ENCODE results near the gene MALL. TPM values are rescaled to one million over a fixed set of nuclear protein-coding genes. Genes with fewer than 3 reads are reported as not detected.

MALL gene
- total and polyA plus RNA-seq, 4 donors = 1.6 to 4.2 (median 2.7) TPM

DNA sequence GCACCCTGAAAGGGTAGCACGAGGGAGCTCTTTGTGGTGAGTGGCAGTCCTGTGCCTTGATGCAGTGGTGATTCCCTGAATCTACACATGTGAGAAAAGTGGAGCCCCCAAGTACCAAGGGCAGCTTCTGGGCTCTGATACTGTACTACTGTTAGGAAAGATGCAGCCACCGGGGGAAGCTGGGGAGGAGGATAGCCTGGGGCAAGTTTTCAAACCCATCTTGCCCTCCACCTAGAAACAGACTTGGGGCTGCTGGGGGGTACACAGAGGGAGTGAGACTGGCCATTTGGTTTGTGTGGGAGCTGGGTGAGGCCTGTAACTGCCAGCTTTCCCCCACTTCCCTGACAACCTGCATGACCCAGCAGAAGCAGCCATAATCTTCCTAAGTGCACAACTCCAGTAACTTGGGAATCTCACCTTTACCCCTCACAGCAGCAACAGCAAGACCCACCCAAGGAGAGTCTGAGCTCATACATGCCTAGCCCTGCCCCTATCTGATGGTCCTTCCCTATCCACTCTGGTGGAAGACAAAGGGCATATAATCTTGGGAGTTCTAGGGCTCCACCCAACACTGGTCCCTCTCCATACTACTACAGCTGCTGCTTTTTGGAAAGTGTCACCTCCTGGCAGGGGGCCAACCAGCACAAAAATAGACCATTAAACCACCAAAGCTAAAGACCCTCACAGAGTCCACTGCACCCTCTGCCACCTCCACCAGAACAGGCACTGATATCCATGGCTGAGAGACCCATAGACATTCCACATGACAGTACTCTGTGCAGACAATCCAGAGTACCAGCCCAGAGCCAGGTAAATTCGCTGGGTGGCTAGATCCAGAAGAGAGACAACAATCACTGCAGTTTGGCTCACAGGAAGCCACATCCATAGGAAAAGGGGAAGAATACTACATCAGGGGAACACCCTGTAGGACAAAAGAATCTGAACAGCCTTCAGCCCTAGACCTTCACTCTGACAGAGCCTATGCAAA is 8.2 kb downstream of the MALL start:
- Histone ChIP-seq H3K36me3 (ENCODE audit: control insufficient read depth in 4 of 4, insufficient read depth in 3 of 4, low read depth in 1 of 4, low read length in 3 of 4) (no peaks in the 10 kb centered on the region), H3K9ac (ENCODE audit: low read depth in 1 of 2, low read length in 2 of 2) (no peak overlapping the region), H3K27ac (ENCODE audit: low read depth in 1 of 2, low read length in 2 of 2) (no peak overlapping the region), H3K4me1 (ENCODE audit: control insufficient read depth in 4 of 4, insufficient read depth in 4 of 4, low read length in 3 of 4) (no peaks in the 10 kb centered on the region), H3K9me3 (ENCODE audit: control insufficient read depth in 4 of 4, low read length in 3 of 4) (peaks cover 0 to 6% (median 1%) of the 10 kb centered on the region in 4 donors), H3K27me3 (ENCODE audit: control insufficient read depth in 4 of 4, insufficient read depth in 4 of 4, low read length in 3 of 4) (no peaks in the 10 kb centered on the region), H3K4me3 (ENCODE audit: low read depth in 1 of 3, low read length in 3 of 3) (no peak overlapping the region)
- WGBS = 90% methylated on average over 3 of the region's 3 CpGs
- DNase-seq (ENCODE audit: low spot score) = no peak
- TF ChIP-seq REST (IDR thresholded peaks at IDR 0.05) (no peak), FOXA1 (IDR thresholded peaks at IDR 0.05) (no peak), GABPA (IDR thresholded peaks at IDR 0.05 in 1 of 2, conservative IDR thresholded peaks at IDR 0.05 in 1 of 2) (no peak), HNF4A (conservative IDR thresholded peaks at IDR 0.05) (no peak), NR2F2 (IDR thresholded peaks at IDR 0.05) (no peak), HNF4G (IDR thresholded peaks at IDR 0.05) (no peak), RXRA (IDR thresholded peaks at IDR 0.05) (no peak), JUND (IDR thresholded peaks at IDR 0.05) (no peak), TAF1 (conservative IDR thresholded peaks at IDR 0.05) (no peak), MAX (IDR thresholded peaks at IDR 0.05) (no peak), RAD21 (IDR thresholded peaks at IDR 0.05) (no peak), CTCF (IDR thresholded peaks at IDR 0.05; ENCODE audit: low read depth, low read length, missing input control) (no peak)
- TF ChIP-seq, protein P1, sequence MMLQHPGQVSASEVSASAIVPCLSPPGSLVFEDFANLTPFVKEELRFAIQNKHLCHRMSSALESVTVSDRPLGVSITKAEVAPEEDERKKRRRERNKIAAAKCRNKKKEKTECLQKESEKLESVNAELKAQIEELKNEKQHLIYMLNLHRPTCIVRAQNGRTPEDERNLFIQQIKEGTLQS (IDR thresholded peaks at IDR 0.05) = no peak

DNA sequence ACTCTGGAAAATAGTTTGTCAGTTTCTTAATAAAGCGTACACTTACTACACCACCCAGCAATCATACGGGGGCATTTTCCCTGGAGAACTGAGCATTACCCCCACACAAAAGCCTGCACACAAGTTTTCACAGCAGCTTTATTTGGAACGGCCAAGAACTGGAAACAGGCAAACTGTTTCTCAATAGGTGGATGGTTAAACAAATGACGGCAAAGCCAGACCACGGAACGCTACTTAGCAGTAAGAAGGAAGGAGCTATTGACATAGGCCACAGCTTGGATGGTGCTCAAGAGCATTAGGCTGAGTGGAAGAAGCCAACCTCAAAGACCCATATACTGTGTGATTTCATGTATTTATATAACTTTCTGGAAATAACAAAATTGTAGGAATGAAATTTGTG is 9.0 kb downstream of the MALL start:
- Histone ChIP-seq H3K36me3 (ENCODE audit: control insufficient read depth in 4 of 4, insufficient read depth in 3 of 4, low read depth in 1 of 4, low read length in 3 of 4) (no peaks in the 10 kb centered on the region), H3K4me1 (ENCODE audit: control insufficient read depth in 4 of 4, insufficient read depth in 4 of 4, low read length in 3 of 4) (no peaks in the 10 kb centered on the region), H3K4me3 (ENCODE audit: low read depth in 1 of 3, low read length in 3 of 3) (no peak overlapping the region), H3K9me3 (ENCODE audit: control insufficient read depth in 4 of 4, low read length in 3 of 4) (peaks cover 0 to 6% (median 1%) of the 10 kb centered on the region in 4 donors), H3K9ac (ENCODE audit: low read depth in 1 of 2, low read length in 2 of 2) (no peak overlapping the region), H3K27me3 (ENCODE audit: control insufficient read depth in 4 of 4, insufficient read depth in 4 of 4, low read length in 3 of 4) (no peaks in the 10 kb centered on the region), H3K27ac (ENCODE audit: low read depth in 1 of 2, low read length in 2 of 2) (no peak overlapping the region)
- no peak for DNase-seq (ENCODE audit: low spot score)
- WGBS = 58% methylated on average over 6 of the region's 6 CpGs
- TF ChIP-seq EGR1 (IDR thresholded peaks at IDR 0.05; ENCODE audit: low read depth in 2 of 2) (no peak), TAF1 (conservative IDR thresholded peaks at IDR 0.05) (no peak), SP1 (IDR thresholded peaks at IDR 0.05) (no peak), CTCF (IDR thresholded peaks at IDR 0.05; ENCODE audit: low read depth, low read length, missing input control) (no peak), RXRA (IDR thresholded peaks at IDR 0.05) (no peak), MAX (IDR thresholded peaks at IDR 0.05) (no peak)

All from liver (tissue), 9 donors.